Measurements from ENCODE around the gene CD44. TPM values are rescaled to one million over a fixed set of nuclear protein-coding genes. Genes with fewer than 3 reads are reported as not detected.
A peak's percentile ranks its signal among the peaks of the same experiment; 100 is the strongest.

The CD44 gene
- total RNA-seq, 1 donor from 2014 or later = 1,546 TPM

DNA sequence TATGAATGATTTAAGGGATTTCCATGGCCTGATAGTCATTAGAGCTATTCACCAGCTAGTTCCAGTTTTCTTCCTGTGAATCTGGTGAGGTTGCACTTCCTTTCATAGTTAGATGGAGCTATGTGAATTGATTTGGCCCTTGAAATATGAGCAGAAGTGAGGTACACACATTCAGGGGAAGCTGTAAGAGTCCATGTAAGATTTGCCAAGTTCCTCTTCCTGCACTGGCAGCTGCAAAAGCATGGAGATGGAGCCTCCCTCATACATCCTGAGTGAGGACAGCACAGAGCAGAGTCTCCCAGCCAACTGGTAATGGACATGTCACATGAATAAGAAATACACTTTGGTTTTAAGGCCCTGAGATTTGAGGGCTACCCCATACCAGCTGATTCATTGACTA, 111.7 kb downstream of the CD44 start:
- no peaks in the 10 kb centered on the region for H3K4me1 Mint-ChIP-seq
- intact Hi-C loops (cut with micrococcal nuclease) = no loop called here
- no peak overlapping the region for H3K27ac Mint-ChIP-seq
- H3K27me3 Mint-ChIP-seq = no peaks in the 10 kb centered on the region
- no peak overlapping the region for H3K4me3 Mint-ChIP-seq
- CTCF ChIA-PET = no interaction called here
- H3K9me3 Mint-ChIP-seq = no peaks in the 10 kb centered on the region
- ATAC-seq (ENCODE audit: low read depth) = no peak
- TF ChIP-seq, protein P1, sequence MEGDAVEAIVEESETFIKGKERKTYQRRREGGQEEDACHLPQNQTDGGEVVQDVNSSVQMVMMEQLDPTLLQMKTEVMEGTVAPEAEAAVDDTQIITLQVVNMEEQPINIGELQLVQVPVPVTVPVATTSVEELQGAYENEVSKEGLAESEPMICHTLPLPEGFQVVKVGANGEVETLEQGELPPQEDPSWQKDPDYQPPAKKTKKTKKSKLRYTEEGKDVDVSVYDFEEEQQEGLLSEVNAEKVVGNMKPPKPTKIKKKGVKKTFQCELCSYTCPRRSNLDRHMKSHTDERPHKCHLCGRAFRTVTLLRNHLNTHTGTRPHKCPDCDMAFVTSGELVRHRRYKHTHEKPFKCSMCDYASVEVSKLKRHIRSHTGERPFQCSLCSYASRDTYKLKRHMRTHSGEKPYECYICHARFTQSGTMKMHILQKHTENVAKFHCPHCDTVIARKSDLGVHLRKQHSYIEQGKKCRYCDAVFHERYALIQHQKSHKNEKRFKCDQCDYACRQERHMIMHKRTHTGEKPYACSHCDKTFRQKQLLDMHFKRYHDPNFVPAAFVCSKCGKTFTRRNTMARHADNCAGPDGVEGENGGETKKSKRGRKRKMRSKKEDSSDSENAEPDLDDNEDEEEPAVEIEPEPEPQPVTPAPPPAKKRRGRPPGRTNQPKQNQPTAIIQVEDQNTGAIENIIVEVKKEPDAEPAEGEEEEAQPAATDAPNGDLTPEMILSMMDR (IDR thresholded peaks at IDR 0.05) = no peak
- H3K36me3 Mint-ChIP-seq (ENCODE audit: low read depth) = no peaks in the 10 kb centered on the region
- POLR2A ChIA-PET = no interaction called here
- DNase-seq = no peak

DNA sequence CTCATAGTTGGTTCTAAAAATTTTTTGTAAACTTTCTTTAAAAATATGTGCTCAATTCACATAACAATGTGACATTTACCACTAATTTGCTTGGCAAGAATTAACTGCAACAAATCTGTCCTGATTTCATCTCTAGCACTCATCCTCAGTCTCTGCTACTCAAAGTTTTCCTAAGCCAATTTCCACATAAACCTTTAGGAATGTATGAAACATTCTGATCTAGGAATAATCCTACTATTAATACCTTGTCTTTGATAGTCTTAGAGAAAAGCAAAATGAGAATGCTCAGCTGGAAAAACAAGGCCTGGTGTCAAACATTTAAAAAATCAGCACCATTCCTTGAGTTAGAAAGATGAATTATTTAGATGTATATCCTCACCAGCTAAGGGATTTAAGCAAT, 114.3 kb downstream of the CD44 start:
- TF ChIP-seq, protein P1 (IDR thresholded peaks at IDR 0.05) = no peak
- DNase-seq = no peak
- Mint-ChIP-seq H3K27ac (no peak overlapping the region), H3K4me1 (peaks cover 14% of the 10 kb centered on the region), H3K36me3 (ENCODE audit: low read depth) (no peaks in the 10 kb centered on the region), H3K27me3 (no peaks in the 10 kb centered on the region), H3K4me3 (no peak overlapping the region), H3K9me3 (no peaks in the 10 kb centered on the region)
- no peak for ATAC-seq (ENCODE audit: low read depth)
- ChIA-PET CTCF (no interaction called here), POLR2A (no interaction called here)
- intact Hi-C loops (cut with micrococcal nuclease) = no loop called here

DNA sequence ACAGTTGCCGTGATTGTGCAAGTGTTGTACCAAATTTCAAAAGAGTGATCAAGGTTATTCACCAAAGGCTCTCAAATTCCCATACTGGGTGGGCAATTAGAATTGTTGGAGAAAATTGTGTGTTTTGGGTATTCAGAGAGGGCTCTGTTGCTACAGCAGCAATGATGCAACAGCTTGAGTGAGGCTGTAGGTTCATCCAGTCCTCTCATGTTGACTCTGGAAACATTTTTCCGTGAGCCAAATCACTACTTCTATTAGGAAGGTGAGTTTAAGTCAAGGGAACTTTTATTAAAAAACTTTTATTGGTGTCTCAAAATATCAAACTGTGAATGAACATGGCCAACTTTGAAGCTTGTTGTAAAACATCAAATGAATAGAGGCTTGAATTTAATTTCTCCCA, 116.5 kb downstream of the CD44 start:
- ChIA-PET CTCF (interaction anchor here (1.1 kb wide), 1 partner anchor 10 kb away, joined by 4 read pairs; no protein-coding TSS in a partner anchor), POLR2A (no interaction called here)
- Mint-ChIP-seq H3K9me3 (no peaks in the 10 kb centered on the region), H3K4me1 (peaks cover 15% of the 10 kb centered on the region), H3K4me3 (no peak overlapping the region), H3K27ac (no peak overlapping the region), H3K27me3 (no peaks in the 10 kb centered on the region), H3K36me3 (ENCODE audit: low read depth) (no peaks in the 10 kb centered on the region)
- intact Hi-C loops (cut with micrococcal nuclease) = no loop called here
- TF ChIP-seq, protein P1 (IDR thresholded peaks at IDR 0.05) = no peak
- ATAC-seq (ENCODE audit: low read depth) = no peak
- no peak for DNase-seq

DNA sequence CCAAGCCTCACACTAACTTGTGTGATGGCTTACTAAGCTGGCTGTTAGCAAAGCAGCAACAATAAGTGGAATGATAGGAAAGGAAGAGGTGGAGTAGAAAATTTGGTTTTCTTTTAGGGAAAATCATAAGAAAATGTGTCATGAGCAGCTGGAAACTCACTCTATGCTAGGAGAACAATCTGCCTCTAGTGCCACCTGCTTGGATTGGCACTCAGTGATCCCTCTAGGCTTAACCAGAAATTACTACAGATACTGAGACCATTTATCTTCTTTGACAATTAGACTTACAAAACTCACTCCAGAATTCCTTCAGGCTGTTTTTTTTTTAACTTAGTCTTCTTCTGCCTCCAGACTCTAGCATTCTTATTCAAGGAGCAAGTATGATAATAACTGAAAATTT, 117.3 kb downstream of the CD44 start:
- ATAC-seq (ENCODE audit: low read depth) (no peak), DNase-seq (no peak)
- ChIA-PET POLR2A (no interaction called here), CTCF (interaction anchor here (1.1 kb wide), 1 partner anchor 10 kb away, joined by 4 read pairs; no protein-coding TSS in a partner anchor)
- H3K27me3 Mint-ChIP-seq = no peaks in the 10 kb centered on the region
- H3K4me1 Mint-ChIP-seq = peaks cover 15% of the 10 kb centered on the region
- TF ChIP-seq, protein P1 (IDR thresholded peaks at IDR 0.05) = no peak
- no peak overlapping the region for H3K27ac Mint-ChIP-seq
- H3K4me3 Mint-ChIP-seq = no peak overlapping the region
- no peaks in the 10 kb centered on the region for H3K36me3 Mint-ChIP-seq (ENCODE audit: low read depth)
- intact Hi-C loops (cut with micrococcal nuclease) = no loop called here
- H3K9me3 Mint-ChIP-seq = no peaks in the 10 kb centered on the region

DNA sequence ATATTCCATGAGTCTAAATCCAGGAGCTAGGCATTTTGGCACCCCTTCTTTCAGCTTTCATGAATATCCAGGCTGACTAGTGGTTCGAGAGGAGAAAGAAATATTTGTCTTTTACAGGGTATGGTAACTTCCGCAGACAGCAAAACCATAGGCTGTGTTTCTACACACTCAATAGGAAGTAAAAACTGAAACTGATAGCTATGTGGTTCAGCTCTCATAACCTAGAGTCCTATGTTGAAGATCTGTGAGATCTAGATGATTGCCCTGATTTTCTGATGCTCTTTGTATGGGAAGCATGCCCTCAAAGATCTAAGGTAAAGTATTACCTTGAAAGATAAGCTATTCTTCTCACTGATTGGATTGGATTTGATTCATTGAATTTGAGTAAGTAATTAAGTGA, 118.3 kb downstream of the CD44 start:
- POLR2A ChIA-PET = no interaction called here
- H3K27me3 Mint-ChIP-seq = no peaks in the 10 kb centered on the region
- CTCF ChIA-PET = interaction anchor here (1.5 kb wide), 1 partner anchor 20 kb away, joined by 4 read pairs; no protein-coding TSS in a partner anchor
- intact Hi-C loops (cut with micrococcal nuclease) = no loop called here
- TF ChIP-seq, protein P1 (IDR thresholded peaks at IDR 0.05) = no peak
- no peaks in the 10 kb centered on the region for H3K9me3 Mint-ChIP-seq
- ATAC-seq (ENCODE audit: low read depth) = peak; percentile 77
- peaks cover 15% of the 10 kb centered on the region for H3K4me1 Mint-ChIP-seq
- no peak for DNase-seq
- peak overlapping the region; percentile 17 for H3K4me3 Mint-ChIP-seq
- no peaks in the 10 kb centered on the region for H3K36me3 Mint-ChIP-seq (ENCODE audit: low read depth)
- no peak overlapping the region for H3K27ac Mint-ChIP-seq
